Spleen (tissue), 7 donors: ENCODE results near the gene ADAM10.

Experiments used
- POLR2AphosphoS5 ChIP-seq, 3 donors: sonication (generic); formaldehyde crosslinking; IDR thresholded peaks; one replicate each; pipeline ENCODE4 v1.5.1; 2017; ENCODE audit warnings: antibody characterized with exemption in 3 of 3
- TF ChIP-seq, protein P1 (sequence below), 11 experiments: fragments of 200-600 bp in 7 of 11; fragments of 450-650 bp in 4 of 11; sonication (generic) in 4 of 11; IDR thresholded peaks in 8 of 11; conservative IDR thresholded peaks in 3 of 11; 1 replicate in 7 of 11; 2 replicates in 4 of 11; pipeline versions ENCODE4 v1.4.0 to v1.8.0; 2016 to 2021; ENCODE audit warnings: antibody characterized with exemption in 11 of 11, inconsistent platforms in 4 of 11, mild to moderate bottlenecking in 1 of 11
- donor health status: DM: no; HTN: no; CAD: no; lungs with moderate emphysema.
- donor health status: DM: no; HTN: no; CAD: no.
- donor health status: DM: no; HTN: no; CAD: no.

DNA sequence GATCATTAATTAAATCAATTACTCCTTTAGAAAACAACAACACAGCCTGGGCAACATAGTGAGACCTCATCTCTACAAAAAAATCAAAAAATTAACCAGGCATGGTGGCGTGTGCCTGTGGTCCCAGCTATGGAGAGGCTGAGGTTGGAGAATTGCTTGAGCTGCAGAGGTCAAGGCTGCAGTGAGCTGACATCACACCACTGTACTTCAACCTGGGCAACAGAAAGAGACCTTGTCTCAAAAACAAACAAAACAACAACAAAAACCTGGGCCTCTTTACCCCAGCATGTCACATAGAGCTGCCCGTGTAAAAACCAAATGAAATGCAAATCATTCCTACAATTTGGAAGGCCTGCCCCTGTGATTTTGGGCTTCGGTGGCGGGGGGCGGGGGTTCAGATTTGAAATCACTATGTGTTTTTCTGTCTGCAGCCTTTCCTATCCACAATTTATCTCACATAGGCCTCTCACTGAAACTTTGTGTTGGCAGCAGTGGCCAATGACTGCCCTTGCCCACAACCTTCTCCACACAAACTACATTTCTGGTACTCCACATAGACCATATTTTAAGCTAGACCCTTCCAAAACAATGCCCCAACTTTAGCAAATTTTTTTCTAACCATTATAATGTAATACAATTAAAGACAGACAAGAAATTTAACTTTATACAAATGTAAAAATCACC lies 6.5 kb downstream of the ADAM10 start:
- TF ChIP-seq, protein P1, sequence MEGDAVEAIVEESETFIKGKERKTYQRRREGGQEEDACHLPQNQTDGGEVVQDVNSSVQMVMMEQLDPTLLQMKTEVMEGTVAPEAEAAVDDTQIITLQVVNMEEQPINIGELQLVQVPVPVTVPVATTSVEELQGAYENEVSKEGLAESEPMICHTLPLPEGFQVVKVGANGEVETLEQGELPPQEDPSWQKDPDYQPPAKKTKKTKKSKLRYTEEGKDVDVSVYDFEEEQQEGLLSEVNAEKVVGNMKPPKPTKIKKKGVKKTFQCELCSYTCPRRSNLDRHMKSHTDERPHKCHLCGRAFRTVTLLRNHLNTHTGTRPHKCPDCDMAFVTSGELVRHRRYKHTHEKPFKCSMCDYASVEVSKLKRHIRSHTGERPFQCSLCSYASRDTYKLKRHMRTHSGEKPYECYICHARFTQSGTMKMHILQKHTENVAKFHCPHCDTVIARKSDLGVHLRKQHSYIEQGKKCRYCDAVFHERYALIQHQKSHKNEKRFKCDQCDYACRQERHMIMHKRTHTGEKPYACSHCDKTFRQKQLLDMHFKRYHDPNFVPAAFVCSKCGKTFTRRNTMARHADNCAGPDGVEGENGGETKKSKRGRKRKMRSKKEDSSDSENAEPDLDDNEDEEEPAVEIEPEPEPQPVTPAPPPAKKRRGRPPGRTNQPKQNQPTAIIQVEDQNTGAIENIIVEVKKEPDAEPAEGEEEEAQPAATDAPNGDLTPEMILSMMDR (IDR thresholded peaks at IDR 0.05 in 8 of 11, conservative IDR thresholded peaks at IDR 0.05 in 3 of 11): no peak
- TF ChIP-seq POLR2AphosphoS5 (IDR thresholded peaks at IDR 0.05): no peak
